NCI-H2227 (cell line): ENCODE results near the gene ST8SIA1.

Experiments
- DNase-seq: peaks from one replicate; lab custom pipeline; 2025; ENCODE audit not compliant: unreplicated experiment; lab: John Stamatoyannopoulos, UW

Gene ST8SIA1

GRCh38 chr12:22248121-22248520 lies 86.4 kb downstream of the ST8SIA1 start:
- no peak for DNase-seq

- DNase-seq: no peak
Measured at GRCh38 chr12:22246217-22246846, 88.2 kb downstream of the ST8SIA1 start.

- DNase-seq: no peak
Measured at GRCh38 chr12:22242726-22243125, 91.8 kb downstream of the ST8SIA1 start.

GRCh38 chr12:22238211-22238610 lies 96.3 kb downstream of the ST8SIA1 start:
- no peak for DNase-seq

DNA sequence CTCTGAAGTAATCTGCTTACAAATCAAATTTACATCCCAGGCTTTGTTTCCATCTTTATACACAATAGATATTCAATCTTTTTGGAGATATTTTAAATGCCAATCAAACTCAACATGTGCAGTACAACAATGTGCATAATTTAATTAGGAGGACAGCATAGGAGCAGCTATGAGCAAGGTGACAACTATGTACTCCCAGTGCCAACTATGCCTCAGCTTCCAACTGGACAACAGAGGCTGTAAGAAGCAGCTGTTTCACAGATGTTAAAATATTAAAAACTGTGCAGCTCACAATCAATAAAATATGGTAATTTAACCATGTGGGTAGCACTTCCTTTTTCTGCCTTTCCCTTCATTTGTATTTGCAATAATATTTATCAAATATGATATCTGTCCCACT lies 99.9 kb downstream of the ST8SIA1 start:
- DNase-seq: no peak

DNA sequence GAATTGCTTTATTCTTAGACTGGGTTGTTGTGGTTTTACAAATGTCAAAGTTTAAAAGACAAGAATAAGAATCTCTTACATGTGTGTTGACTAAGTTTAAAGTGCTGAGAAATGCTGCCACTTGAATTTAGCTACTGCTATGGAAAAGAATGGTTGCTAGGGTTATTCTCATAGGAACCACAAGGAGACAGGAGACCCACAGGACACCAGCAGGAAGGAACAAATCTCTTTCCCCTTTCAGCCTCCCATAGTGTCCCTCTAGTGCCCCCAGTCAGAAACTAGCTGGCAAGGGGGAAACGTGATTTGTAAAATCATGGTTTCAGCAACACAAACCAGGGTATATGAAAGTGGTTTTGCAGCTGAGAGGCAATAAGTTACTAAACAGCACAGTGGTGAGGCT lies 102.7 kb downstream of the ST8SIA1 start:
- DNase-seq: no peak

DNA sequence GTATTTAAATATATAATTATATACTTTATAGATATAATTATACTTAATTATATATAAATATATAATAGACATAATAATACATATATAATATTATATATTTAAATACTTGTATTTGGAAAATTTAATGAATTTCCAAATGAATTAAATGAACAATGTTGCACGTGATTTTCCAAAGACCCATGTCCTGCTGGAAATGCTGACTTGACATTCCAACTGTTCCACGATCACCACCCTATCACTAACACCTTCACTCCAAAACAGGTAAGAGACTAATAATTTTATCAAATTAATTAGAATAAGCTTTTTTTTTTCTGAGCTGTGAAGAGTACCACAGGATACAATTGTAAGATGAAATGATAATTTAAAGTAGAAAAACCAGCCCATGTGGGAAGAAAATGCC lies 103.4 kb downstream of the ST8SIA1 start:
- no peak for DNase-seq

GRCh38 chr12:22230280-22230794 lies 104.2 kb downstream of the ST8SIA1 start:
- DNase-seq: no peak

GRCh38 chr12:22229652-22230279 lies 104.7 kb downstream of the ST8SIA1 start:
- DNase-seq: no peak

GRCh38 chr12:22228022-22228875 lies 106.3 kb downstream of the ST8SIA1 start:
- no peak for DNase-seq

GRCh38 chr12:22223356-22223755 lies 111.2 kb downstream of the ST8SIA1 start:
- DNase-seq: no peak

GRCh38 chr12:22217556-22217955 lies 117.0 kb downstream of the ST8SIA1 start:
- DNase-seq: no peak

DNA sequence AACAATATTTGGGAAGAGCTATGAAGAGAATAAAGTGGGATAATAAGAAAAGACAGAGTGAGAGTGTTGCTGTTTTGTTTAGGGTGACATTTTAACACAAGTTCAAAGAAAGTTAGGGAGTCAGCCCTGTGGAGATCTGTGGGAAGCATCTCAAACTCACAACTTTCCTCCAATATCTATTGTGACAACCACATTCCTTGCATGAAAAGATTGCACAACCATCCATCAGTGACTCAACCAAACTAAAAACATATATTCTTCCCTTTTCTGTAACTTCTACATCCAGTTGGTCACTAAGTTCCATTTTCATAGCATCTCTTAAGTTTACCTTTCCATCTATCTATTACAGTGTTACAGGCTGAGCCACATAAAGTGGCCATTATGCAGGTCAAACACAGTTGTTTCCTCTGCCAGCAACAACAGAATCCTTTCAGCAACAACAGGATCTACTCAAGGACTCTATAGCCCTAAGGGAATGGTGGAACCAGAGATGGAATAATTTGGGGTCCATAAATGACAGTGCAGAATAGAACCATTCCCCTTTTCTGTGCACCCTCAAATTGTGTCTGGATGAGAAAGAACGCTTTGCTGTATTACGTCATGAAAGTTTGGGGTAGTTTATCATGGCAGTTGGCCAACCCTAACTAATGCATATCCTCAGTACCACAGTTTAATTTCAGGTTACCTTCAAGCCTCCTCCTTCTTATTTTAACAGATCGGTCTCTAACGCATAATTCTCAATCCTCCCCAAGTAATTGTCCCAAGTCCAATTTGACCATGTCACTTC lies 118.8 kb downstream of the ST8SIA1 start:
- DNase-seq: no peak

DNA sequence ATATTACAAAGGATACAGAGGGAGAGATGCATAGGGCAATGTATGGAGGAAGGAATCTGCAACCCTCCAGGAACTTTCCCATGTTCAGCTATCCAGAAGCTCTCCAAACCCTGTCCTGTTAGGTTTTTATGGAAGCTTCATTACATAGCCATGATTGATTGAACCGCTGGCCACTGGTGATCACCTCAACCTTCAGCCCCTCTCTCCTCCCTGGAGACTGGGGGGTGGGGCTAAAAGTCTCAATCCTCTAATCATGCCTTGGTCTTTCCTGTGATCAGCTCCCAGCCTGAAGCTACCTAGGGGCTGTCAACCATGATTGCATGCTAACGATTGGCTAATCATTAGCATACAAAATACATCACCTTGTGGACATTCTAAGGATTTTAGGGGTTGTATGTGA lies 123.4 kb downstream of the ST8SIA1 start:
- no peak for DNase-seq

DNA sequence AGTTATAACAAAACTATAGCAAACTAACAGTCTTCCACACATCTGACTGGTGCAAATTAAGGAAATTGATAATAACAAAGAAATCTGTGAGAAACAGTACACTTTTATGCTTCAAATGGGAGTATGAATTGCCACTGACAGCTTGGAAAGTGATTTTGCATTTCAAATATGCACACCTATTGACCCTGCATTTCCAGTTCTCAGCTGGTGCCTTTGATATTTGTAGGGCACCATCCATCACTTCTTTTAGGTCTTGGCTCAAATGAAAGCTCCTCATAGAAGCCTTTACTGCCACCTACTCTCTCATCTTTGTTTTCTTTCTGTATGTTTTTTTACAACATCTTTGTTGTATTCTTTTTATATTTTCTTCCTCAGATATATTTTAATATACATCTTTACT lies 125.1 kb downstream of the ST8SIA1 start:
- no peak for DNase-seq

- no peak for DNase-seq
Measured at GRCh38 chr12:22206111-22206728, 128.3 kb downstream of the ST8SIA1 start.

DNA sequence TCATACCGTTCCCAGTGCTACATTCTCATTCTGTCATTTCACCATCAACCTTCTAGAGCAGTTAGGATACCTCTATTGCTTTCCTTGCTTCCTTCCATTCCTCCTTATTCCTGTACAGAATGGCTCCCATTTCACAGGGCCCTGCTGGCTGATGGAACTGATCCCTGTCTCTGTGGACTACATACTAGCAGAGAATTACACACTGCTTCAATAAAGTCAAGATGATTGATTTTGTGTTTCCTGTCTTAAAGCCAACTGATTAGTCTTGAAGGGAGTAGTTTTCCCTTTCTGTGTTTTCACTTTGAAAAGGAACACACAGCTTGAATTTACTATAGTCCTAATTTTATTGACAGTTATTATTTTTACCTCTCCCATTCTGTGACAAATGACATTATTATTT lies 130.1 kb downstream of the ST8SIA1 start:
- DNase-seq: no peak

- DNase-seq: no peak
Measured at GRCh38 chr12:22202847-22203246, 131.7 kb downstream of the ST8SIA1 start.

DNA sequence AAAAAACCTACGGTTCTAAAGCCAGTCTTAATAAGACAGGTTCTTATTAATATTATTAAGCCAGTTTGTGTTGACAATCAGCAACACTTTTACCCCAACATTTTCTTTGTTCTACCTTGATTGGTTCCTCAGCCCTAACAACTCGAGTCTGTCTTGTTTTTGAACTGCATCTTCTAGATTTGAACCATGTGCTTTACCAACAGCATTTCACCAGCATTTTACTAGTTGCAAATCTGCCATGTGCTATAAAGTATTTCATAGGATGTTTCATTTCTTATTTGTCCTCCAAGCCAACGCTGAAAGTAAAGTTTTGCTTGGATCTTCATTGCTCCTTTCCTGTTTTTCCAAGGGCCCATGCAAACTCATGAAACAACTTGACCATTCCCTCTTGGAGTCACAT lies 133.4 kb downstream of the ST8SIA1 start:
- no peak for DNase-seq

DNA sequence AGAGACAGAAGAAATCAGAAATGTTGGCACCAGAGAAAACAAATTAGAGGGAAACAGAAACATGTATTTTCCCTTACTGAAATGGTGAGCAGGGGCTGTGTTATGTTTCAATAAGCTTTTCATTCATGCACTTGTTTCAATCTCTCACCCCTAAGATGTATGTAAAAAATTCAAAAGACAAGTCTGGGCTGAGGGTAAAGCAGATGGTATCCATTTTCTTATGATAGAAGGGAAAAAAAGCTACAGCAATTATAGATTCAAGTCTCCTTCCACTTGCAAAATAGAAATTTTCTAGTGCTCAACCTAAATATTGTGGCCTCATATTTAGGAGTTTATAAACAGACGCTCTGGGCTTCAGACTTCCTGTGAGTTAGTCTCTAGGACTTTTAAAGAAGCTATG lies 138.3 kb downstream of the ST8SIA1 start:
- no peak for DNase-seq

- DNase-seq: no peak
Measured at GRCh38 chr12:22190969-22191368, 143.5 kb downstream of the ST8SIA1 start.
